Astrocyte (in vitro differentiated cells and primary cell): Measurements from ENCODE around the gene SERPINI1.

Experiments used
- CTCF ChIP-seq: IDR thresholded peaks from 2 replicates; pipeline ENCODE4 v1.5.1; 2011; ENCODE audit warnings: low read depth, mild to moderate bottlenecking, inconsistent platforms, low read length, moderate library complexity; ENCODE audit not compliant: insufficient read depth
- EZH2 ChIP-seq: IDR thresholded peaks from 2 replicates; pipeline ENCODE4 v1.6.1; 2012; ENCODE audit warnings: mild to moderate bottlenecking, low read length, inconsistent platforms; ENCODE audit not compliant: insufficient read depth

GRCh38 chr3:167852216-167852615 lies 116.7 kb downstream of the SERPINI1 start:
- TF ChIP-seq CTCF (no peak), EZH2 (no peak)
